T-helper 9 cell (primary cell): ENCODE measurements around the gene ZNF654.
"Not testable (repeated sequence)": the region's sequence is repeated elsewhere in the genome, so short reads cannot be mapped to it uniquely, and the experiment has no call there.

ENCODE experiments used
- DNase-seq: peaks from one replicate; pipeline ENCODE4 v3.0.0-alpha.2; 2020

ZNF654 gene

GRCh38 chr3:88142094-88142624 lies 83.1 kb downstream of the ZNF654 start:
- no peak for DNase-seq

GRCh38 chr3:88147261-88147660 lies 88.2 kb downstream of the ZNF654 start:
- DNase-seq, result no peak

- no peak for DNase-seq
These were observed 89.6 kb downstream of the ZNF654 start for GRCh38 chr3:88148651-88149050.

- DNase-seq, result no peak
These were observed 90.0 kb downstream of the ZNF654 start for GRCh38 chr3:88149101-88149508.

GRCh38 chr3:88149509-88150362 lies 90.7 kb downstream of the ZNF654 start, which contains the start of gene C3orf38:
Gene C3orf38 (plus strand): TSS chr3:88149959. CDS start chr3:88150053, 94 bp downstream.
- peak; percentile 69 for DNase-seq

GRCh38 chr3:88150371-88150770 lies 91.3 kb downstream of the ZNF654 start:
- no peak for DNase-seq

GRCh38 chr3:88150806-88151205 lies 91.8 kb downstream of the ZNF654 start:
- no peak for DNase-seq

- DNase-seq, result no peak
These were observed 92.3 kb downstream of the ZNF654 start for GRCh38 chr3:88151358-88151757.

- DNase-seq, result no peak
These were observed 93.8 kb downstream of the ZNF654 start for GRCh38 chr3:88152841-88153240.

- DNase-seq, result no peak
These were observed 107.4 kb downstream of the ZNF654 start for GRCh38 chr3:88166419-88166971.

- no peak for DNase-seq
These were observed 108.1 kb downstream of the ZNF654 start for GRCh38 chr3:88167173-88167572.

- DNase-seq, result no peak
These were observed 108.6 kb downstream of the ZNF654 start for GRCh38 chr3:88167704-88168103.

- DNase-seq, result no peak
These were observed 109.1 kb downstream of the ZNF654 start for GRCh38 chr3:88168171-88168570.

- no peak for DNase-seq
These were observed 121.4 kb downstream of the ZNF654 start for GRCh38 chr3:88180398-88180999.

- not testable (repeated sequence) for DNase-seq
These were observed 123.3 kb downstream of the ZNF654 start for GRCh38 chr3:88182165-88182918.

GRCh38 chr3:88188436-88188835 lies 129.4 kb downstream of the ZNF654 start:
- DNase-seq, result no peak

- no peak for DNase-seq
These were observed 130.3 kb downstream of the ZNF654 start for GRCh38 chr3:88189361-88189810.

GRCh38 chr3:88191872-88192409 lies 132.9 kb downstream of the ZNF654 start:
- DNase-seq, result no peak

- DNase-seq, result no peak
These were observed 133.6 kb downstream of the ZNF654 start for GRCh38 chr3:88192631-88193030.
